Urothelium cell line (cell line): ENCODE data around the gene PDE10A.

Experiments used
- DNase-seq: peaks from one replicate; pipeline ENCODE4 v3.0.0; 2011; ENCODE audit warnings: low spot score, mixed read lengths
- FAIRE-seq: peaks from 2 replicates; lab custom pipeline; 2011; peaks lifted over from hg19 to GRCh38; lab: Jason Lieb, UNC

PDE10A gene

GRCh38 chr6:165662749-165663376, at the start of gene PDE10A:
Gene PDE10A (minus strand): TSS chr6:165663241. CDS start chr6:165662811, 430 bp downstream.
- no peak for DNase-seq
- FAIRE-seq: no peak

DNA sequence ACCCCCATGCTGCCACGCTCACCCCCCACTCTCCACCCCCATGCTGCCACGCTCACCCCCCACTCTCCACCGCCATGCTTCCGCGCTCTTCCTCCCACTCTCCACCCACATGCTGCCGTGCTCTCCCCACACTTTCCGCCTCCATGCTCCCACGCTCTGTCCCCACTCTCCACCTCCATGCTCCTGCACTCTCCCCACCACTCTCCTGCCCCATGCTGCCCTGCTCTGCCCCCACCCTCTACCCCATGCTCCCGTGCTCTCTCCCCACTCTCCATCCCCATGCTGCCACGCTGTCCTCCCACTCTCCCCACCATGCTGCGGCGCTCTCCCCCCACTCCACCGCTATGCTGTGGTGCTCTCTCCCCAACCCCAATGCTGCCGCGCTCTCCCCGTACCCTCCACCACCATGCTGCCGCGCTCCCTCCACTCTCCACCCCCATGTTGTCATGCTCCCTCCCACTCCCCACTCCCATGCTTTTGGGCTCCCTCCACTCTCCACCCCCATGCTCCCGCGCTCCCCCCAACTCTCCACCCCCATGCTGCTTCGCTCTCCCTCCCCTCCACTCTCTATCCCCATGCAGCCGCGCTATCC, 46.0 kb upstream of the PDE10A start:
- DNase-seq (no peak), FAIRE-seq (no peak)

GRCh38 chr6:165707067-165707853, 44.2 kb upstream of the PDE10A start:
- peak; percentile 67 for FAIRE-seq
- DNase-seq: no peak

- DNase-seq (no peak), FAIRE-seq (no peak)
Observed at GRCh38 chr6:165705941-165706340, 42.9 kb upstream of the PDE10A start.

DNA sequence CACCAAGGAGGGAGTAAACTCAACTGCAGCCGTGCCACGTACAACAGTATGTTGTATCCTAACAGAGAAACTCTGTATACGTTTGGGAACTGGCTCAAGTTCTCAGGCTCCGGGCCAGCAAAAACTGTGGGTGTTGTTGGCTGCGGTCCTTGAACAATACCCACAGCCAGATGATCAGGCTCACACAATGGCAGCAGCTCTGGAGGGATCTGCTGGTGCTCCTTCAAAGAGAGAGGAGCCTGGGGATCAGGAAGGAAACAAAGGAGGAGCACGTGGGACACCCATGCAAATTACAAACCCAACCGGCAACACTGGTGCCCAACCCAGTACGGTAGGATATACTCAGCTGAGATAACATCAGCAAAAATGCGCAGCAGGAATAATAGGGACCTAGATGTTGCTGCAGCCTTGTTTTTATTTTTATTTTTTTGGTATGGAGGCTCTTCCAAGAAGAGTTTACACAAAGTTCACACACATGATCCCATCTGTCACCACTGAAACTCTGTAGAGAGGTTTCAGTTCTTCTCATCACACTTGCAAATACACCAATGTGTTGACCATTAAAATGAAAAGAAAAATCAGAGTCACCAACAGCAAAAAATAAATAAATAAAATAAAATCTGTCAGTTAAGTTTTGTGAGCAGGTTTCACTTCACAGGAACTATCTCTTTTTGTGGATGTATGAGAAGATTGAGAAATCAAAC, 41.2 kb upstream of the PDE10A start:
- FAIRE-seq (no peak), DNase-seq (no peak)

- FAIRE-seq (no peak), DNase-seq (no peak)
Observed at GRCh38 chr6:165702669-165703068, 39.6 kb upstream of the PDE10A start.

- no peak for DNase-seq
- peak; percentile 97 for FAIRE-seq
Observed at GRCh38 chr6:165701564-165702354, 38.7 kb upstream of the PDE10A start.

DNA sequence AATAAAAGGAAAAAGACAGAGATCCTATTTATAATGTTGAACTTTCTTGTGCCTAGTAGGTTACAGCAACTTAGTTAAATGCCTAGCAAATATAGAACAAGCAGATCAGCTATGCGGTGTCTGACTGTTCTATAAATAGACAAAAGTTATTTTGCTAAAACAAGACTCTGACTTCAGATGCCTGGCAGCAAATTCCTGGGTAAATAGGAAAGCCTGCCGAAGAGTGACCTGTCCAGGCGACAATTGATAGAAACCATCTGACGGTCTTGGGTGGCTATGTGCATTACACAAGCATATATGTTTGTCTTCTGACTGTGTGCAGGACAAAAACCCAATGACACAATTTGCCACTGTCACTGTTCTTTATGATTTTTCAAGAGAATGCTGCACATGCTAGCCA, 38.0 kb upstream of the PDE10A start:
- FAIRE-seq (no peak), DNase-seq (no peak)

- no peak for FAIRE-seq
- DNase-seq: no peak
Observed at GRCh38 chr6:165698868-165699267, 35.8 kb upstream of the PDE10A start.

GRCh38 chr6:165697171-165697570, 34.1 kb upstream of the PDE10A start:
- DNase-seq (no peak), FAIRE-seq (no peak)

DNA sequence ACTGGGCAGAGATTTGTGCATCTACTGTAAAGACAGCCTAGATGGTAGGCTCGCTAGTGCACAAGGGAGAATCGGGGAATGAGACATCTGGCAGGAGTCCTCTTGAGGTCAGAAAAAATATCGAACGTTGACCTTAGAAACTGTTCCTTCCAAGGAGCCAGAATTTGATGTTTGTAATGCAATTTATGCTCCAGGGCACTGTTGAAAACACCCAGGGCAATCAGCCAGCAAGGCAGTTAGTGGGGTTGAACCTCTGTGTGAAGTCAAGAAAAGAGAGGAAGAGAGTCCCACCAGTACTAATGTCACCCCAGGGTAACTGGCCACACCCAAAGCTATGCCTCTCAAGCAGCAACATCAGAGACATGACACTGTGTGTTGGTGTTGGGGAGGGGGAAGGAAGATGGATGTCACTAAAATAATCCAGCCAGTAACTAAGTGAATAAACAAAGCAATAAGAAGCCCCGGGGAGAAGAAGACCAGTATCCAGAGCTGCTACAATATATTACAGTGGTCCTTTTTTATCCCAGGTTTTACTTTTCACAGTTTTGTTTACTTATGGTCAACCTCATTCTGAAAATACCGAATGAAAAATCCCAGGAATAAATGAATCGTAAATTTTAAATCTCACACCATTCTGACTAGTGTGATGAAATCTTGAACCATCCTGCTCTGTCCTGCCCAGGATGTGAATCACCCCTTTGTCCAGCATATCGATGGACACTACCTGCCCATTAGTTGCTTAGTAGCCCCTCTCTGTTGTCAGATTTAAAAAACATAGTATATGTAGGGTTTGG, 32.9 kb upstream of the PDE10A start:
- FAIRE-seq: no peak

DNA sequence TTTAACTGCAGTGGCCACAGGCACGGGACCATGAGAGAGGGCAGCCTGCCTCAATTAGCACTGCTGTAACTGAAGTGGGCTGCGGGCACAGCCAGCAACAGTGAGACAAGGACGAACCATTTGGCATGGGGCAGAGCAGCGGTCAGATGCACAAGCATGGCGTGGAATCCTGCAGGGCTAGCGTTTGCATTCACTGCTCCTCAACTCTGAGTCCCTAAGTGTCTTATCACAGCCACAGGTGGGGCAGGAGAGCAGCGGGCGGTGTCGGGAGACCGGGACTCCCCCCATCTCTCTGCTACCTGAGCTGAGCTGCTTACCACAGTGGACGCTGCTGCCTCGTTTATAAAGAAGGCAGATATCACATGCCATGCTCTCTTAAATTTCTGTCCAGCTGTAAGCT, 31.3 kb upstream of the PDE10A start:
- FAIRE-seq: peak; percentile 30
- DNase-seq: no peak

More for the DNA sequence above, 32.9 kb upstream of the PDE10A start:
- DNase-seq: no peak

- FAIRE-seq (no peak), DNase-seq (no peak)
Observed at GRCh38 chr6:165692106-165692653, 29.1 kb upstream of the PDE10A start.

DNA sequence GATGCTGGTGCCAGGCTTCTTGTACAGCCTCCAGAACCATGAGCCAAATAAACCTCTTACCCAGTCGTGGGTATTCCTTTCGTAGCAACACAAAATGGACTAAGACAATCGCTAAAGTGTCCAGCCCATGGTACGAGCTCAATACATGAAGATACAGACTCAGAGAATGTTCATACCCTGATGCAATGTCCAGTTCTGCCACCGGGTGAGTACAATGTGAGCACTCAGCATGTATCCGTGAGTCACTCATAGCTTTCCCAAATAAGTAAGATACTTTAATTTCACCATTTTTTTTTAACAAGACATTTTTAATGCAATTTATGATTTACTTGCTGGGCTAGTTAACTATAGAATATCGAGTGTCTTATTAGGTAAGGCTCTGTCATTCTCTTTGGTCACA, 26.7 kb upstream of the PDE10A start:
- FAIRE-seq (no peak), DNase-seq (no peak)

GRCh38 chr6:165686596-165687365, 23.7 kb upstream of the PDE10A start:
- no peak for FAIRE-seq
- DNase-seq: peak; percentile 34

DNA sequence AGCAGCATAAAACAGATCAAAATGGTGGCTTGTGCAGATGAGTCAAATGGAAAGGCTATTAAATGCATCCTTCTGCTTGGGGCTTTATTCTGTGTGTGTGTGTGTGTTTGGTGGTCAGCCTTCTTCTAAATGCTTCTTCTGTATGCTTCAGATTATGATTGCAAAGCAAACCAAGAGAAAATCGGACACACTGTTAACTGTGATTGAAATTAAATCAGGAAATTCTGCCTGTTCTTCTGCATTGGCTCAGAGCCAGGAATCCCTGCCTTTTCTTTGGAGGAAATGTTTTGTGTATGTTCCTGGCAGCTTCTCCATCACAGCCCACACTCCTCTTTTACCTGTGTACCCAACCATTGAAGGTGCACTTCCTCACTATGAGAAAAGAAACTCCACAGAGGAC, 22.3 kb upstream of the PDE10A start:
- no peak for DNase-seq

DNA sequence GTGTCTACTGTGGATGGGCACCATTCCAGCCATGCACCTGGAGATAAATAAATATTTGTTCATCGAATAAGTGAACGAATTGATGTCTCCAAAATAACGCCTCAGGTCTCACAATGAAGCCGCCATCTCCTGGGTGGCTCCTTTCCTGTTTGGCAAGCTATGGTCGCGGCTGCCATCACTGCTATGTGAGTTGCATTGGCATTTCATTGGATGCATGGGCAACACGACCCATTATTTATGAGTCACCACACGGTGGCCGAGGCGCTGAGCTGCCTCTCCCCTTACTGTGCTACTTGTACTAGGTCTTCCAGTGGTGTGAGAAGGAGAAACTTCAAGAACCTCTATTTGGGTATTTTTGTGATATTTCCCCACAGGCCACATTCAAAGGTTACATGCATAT, 21.3 kb upstream of the PDE10A start:
- no peak for FAIRE-seq
- DNase-seq: no peak

More for the DNA sequence above, 22.3 kb upstream of the PDE10A start:
- no peak for FAIRE-seq

DNA sequence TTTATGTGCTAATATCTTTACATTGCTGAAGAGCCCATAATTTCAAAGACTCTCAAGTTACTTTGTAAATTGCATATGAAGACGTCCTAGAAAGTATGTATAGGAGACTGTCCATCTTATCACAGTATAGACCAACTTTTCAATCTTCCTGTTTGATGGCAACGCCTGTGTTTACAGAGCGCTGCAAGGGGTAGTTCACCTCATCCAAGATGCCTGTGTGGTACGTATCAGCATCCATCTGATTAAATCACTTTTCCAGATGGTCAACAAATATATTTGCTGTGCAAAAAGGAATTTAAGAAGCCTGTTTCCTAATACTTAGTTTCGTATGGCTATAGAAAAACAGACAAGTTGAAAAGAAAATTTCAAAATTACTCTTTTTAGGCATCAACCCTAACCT, 17.9 kb upstream of the PDE10A start:
- FAIRE-seq (no peak), DNase-seq (no peak)

DNA sequence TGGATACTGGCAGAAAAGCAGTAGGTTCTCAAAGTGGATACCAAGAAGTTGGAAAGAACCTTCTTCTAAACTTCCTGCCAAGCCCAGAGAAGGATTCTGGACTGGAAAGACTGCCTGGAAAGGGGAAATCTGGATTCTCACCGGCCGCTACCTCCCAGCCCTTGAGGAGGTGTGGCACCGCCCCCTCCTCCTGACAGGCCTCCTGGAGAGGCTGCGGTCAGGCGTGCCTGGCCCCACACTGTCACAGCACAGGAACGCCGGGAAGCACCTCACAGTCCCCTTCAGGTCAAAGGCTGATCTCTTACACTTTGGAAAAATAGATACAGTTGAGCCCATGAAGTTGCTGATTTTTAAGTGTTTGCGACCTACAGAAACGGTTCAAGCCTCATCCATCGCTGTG, 16.3 kb upstream of the PDE10A start:
- FAIRE-seq: no peak
- DNase-seq: no peak
